Stimulated activated CD4-positive, alpha-beta T cell treated with anti-CD3 and anti-CD28 coated beads, Interleukin-1b, Interleukin-23, amount 100 ng/mL, for 48 hours (primary cell): Measurements from ENCODE around the gene MMP26.

ENCODE experiments used
- DNase-seq: peaks from one replicate; pipeline ENCODE4 v3.0.0-alpha.2; 2020

MMP26 gene

GRCh38 chr11:4727171-4727570 lies 22.6 kb downstream of the MMP26 start:
- no peak for DNase-seq

- DNase-seq: no peak
Observed at GRCh38 chr11:4740735-4741134, 36.2 kb downstream of the MMP26 start.

GRCh38 chr11:4748438-4748837 lies 43.9 kb downstream of the MMP26 start:
- no peak for DNase-seq

- no peak for DNase-seq
Observed at GRCh38 chr11:4751201-4751600, 46.6 kb downstream of the MMP26 start.
